SK-N-SH treated with all-trans-retinoic acid at 6 μM for 48 hours (cell line): ENCODE data around the gene NAA10.

Source experiments
- ATAC-seq: fragments of 200-7000 bp; cut with Tn5 transposase; 3 replicates; pipeline ENCODE4 v1.9.1; 2020; ENCODE audit warnings: mild to moderate bottlenecking, moderate library complexity
- ARNTL ChIP-seq: fragments of 450-650 bp; formaldehyde crosslinking; IDR thresholded peaks from 2 replicates; pipeline ENCODE4 v1.5.0; 2020; ENCODE audit warnings: low read depth, mild to moderate bottlenecking, moderate library complexity, borderline replicate concordance
- BACH2 ChIP-seq: fragments of 250-450 bp; sonication (Bioruptor Pico); IDR thresholded peaks from 2 replicates; pipeline ENCODE4 v1.9.0; 2021; ENCODE audit warnings: mild to moderate bottlenecking, borderline replicate concordance
- CREB5 ChIP-seq: fragments of 250-450 bp; sonication (Bioruptor Pico); IDR thresholded peaks from 2 replicates; pipeline ENCODE4 v1.5.1; 2020; ENCODE audit warnings: low read depth, mild to moderate bottlenecking, moderate library complexity
- CSDC2 ChIP-seq: fragments of 250-450 bp; sonication (Bioruptor Pico); IDR thresholded peaks from 2 replicates; pipeline ENCODE4 v1.5.0; 2020; ENCODE audit warnings: mild to moderate bottlenecking, moderate library complexity
- GLIS3 ChIP-seq: fragments of 250-450 bp; sonication (Bioruptor Pico); IDR thresholded peaks from 2 replicates; pipeline ENCODE4 v1.5.0; 2020; ENCODE audit warnings: mild to moderate bottlenecking, moderate library complexity
- ISL1 ChIP-seq: fragments of 250-450 bp; sonication (Bioruptor Pico); IDR thresholded peaks from 2 replicates; pipeline ENCODE4 v2.1.2; 2022; ENCODE audit warnings: mild to moderate bottlenecking, moderate library complexity
- OSR1 ChIP-seq: fragments of 250-450 bp; sonication (Bioruptor Pico); IDR thresholded peaks from 2 replicates; pipeline ENCODE4 v1.8.0; 2022; ENCODE audit warnings: moderate library complexity, mild to moderate bottlenecking, inconsistent platforms
- POU6F1 ChIP-seq: fragments of 250-450 bp; sonication (Bioruptor Pico); IDR thresholded peaks from 2 replicates; pipeline ENCODE4 v1.8.0; 2021; ENCODE audit warnings: low read depth, mild to moderate bottlenecking, moderate library complexity, borderline replicate concordance
- RARB ChIP-seq: fragments of 250-450 bp; sonication (Bioruptor Pico); IDR thresholded peaks from 2 replicates; pipeline ENCODE4 v1.8.0; 2021; ENCODE audit warnings: mild to moderate bottlenecking, moderate library complexity
- TCF4 ChIP-seq: fragments of 250-450 bp; sonication (Bioruptor Pico); IDR thresholded peaks from 2 replicates; pipeline ENCODE4 v1.8.0; 2021; ENCODE audit warnings: mild to moderate bottlenecking, moderate library complexity, borderline replicate concordance
- TOX ChIP-seq: fragments of 250-450 bp; sonication (Bioruptor Pico); IDR thresholded peaks from 2 replicates; pipeline ENCODE4 v1.8.0; 2021; ENCODE audit warnings: mild to moderate bottlenecking, moderate library complexity, borderline replicate concordance
- TSHZ2 ChIP-seq: fragments of 250-450 bp; sonication (Bioruptor Pico); IDR thresholded peaks from 2 replicates; pipeline ENCODE4 v1.5.0; 2020; ENCODE audit warnings: mild to moderate bottlenecking, moderate library complexity
- ZC3H10 ChIP-seq: fragments of 250-450 bp; sonication (Bioruptor Pico); IDR thresholded peaks from 2 replicates; pipeline ENCODE4 v1.5.1; 2021; ENCODE audit warnings: mild to moderate bottlenecking, moderate library complexity
- ZFP3 ChIP-seq: fragments of 250-450 bp; sonication (Bioruptor Pico); IDR thresholded peaks from 2 replicates; pipeline ENCODE4 v1.5.0; 2020; ENCODE audit warnings: mild to moderate bottlenecking, moderate library complexity
- ZFP30 ChIP-seq: fragments of 450-650 bp; formaldehyde crosslinking; IDR thresholded peaks from 2 replicates; pipeline ENCODE4 v1.5.0; 2022; ENCODE audit warnings: mild to moderate bottlenecking, moderate library complexity
- ZNF565 ChIP-seq: fragments of 450-650 bp; formaldehyde crosslinking; conservative IDR thresholded peaks from 2 replicates; pipeline ENCODE4 v1.5.0; 2020; ENCODE audit warnings: low read depth, mild to moderate bottlenecking, moderate library complexity
- ZNF70 ChIP-seq: fragments of 450-650 bp; formaldehyde crosslinking; IDR thresholded peaks from 2 replicates; pipeline ENCODE4 v1.5.0; 2020; ENCODE audit warnings: mild to moderate bottlenecking, moderate library complexity
- ZNF8 ChIP-seq: fragments of 450-650 bp; formaldehyde crosslinking; IDR thresholded peaks from 2 replicates; pipeline ENCODE4 v1.5.0; 2020; ENCODE audit warnings: mild to moderate bottlenecking, moderate library complexity
- TF ChIP-seq, protein P1 (sequence below): fragments of 250-450 bp; sonication (Bioruptor Pico); IDR thresholded peaks from 2 replicates; pipeline ENCODE4 v1.5.1; 2021; ENCODE audit warnings: mild to moderate bottlenecking, moderate library complexity
- TF ChIP-seq, protein P2 (sequence below): fragments of 250-450 bp; sonication (Bioruptor Pico); IDR thresholded peaks from 2 replicates; pipeline ENCODE4 v1.8.0; 2020; ENCODE audit warnings: mild to moderate bottlenecking, moderate library complexity, borderline replicate concordance

NAA10 gene

DNA sequence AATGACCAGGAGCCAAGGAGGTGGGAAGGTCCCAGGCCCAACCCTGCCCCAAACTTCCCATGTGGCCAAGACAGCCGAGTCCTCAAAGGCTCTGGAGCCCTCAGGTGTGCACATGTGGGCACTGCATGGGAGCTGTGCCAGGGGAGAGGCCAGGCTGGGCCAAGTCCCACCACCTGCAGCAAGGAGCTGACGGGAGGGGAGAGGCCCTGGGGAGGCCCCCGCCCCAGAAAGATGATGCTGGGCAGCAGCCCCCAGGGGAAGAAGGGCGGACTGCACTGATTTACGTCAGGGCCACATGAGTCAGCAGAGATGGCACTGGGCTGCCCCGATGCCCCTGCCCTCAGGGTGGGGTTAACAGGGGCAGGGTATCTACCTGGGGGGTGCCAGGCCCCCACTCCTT, 50.2 kb downstream of the NAA10 start:
- ATAC-seq = peak; percentile 30
- no peak for TF ChIP-seq BACH2 (CRISPR knock-in tag)
- no peak for TF ChIP-seq ZNF70
- no peak for TF ChIP-seq ZC3H10 (CRISPR knock-in tag)
- no peak for TF ChIP-seq CSDC2
- TF ChIP-seq TCF4 (CRISPR knock-in tag) = no peak
- no peak for TF ChIP-seq ISL1 (CRISPR knock-in tag)
- no peak for TF ChIP-seq GLIS3 (CRISPR knock-in tag)

- no peak for ATAC-seq
- TF ChIP-seq OSR1 (CRISPR knock-in tag) (no peak), ISL1 (CRISPR knock-in tag) (no peak), ZNF565 (CRISPR knock-in tag) (no peak), RARB (CRISPR knock-in tag) (no peak)
- TF ChIP-seq, protein P1, sequence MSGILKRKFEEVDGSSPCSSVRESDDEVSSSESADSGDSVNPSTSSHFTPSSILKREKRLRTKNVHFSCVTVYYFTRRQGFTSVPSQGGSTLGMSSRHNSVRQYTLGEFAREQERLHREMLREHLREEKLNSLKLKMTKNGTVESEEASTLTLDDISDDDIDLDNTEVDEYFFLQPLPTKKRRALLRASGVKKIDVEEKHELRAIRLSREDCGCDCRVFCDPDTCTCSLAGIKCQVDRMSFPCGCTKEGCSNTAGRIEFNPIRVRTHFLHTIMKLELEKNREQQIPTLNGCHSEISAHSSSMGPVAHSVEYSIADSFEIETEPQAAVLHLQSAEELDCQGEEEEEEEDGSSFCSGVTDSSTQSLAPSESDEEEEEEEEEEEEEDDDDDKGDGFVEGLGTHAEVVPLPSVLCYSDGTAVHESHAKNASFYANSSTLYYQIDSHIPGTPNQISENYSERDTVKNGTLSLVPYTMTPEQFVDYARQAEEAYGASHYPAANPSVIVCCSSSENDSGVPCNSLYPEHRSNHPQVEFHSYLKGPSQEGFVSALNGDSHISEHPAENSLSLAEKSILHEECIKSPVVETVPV (CRISPR knock-in tag) = no peak
- TF ChIP-seq, protein P2, sequence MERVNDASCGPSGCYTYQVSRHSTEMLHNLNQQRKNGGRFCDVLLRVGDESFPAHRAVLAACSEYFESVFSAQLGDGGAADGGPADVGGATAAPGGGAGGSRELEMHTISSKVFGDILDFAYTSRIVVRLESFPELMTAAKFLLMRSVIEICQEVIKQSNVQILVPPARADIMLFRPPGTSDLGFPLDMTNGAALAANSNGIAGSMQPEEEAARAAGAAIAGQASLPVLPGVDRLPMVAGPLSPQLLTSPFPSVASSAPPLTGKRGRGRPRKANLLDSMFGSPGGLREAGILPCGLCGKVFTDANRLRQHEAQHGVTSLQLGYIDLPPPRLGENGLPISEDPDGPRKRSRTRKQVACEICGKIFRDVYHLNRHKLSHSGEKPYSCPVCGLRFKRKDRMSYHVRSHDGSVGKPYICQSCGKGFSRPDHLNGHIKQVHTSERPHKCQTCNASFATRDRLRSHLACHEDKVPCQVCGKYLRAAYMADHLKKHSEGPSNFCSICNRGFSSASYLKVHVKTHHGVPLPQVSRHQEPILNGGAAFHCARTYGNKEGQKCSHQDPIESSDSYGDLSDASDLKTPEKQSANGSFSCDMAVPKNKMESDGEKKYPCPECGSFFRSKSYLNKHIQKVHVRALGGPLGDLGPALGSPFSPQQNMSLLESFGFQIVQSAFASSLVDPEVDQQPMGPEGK = no peak
These were observed 50.7 kb downstream of the NAA10 start for GRCh38 chrX:153884136-153884535.

DNA sequence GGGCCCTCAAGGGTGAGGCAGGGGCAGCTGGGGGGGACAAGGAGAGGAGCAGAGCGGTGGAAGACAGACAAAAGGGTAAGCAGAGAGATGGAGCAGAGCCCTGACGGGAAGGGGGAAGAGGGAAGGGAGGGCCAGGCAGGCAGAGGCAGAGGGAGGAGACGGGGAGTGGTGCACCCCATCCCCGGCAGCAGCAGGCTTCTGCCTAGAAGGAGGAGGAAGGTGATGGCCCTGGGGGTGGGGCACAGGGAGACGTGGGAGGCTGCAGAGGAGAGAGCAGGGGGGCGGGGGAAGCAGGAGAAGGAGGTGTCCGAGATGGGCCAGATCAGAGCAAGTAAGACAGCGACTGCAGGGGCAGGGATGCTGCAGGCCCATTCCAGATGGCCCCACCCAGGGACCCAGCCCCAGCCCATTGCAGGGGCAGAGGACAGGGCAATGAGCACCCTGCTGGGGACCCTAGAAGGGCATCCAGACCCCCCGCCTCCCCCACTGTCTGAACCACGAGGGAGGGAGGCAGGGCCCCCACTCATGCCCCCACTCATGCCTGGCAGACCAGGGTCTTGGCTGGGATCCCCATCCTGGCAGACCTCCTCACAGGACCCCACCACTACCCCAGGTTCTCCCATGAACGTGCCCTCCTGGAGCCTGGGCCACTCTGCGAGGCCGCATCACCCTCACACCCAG, 51.5 kb downstream of the NAA10 start:
- ATAC-seq = no peak
- TF ChIP-seq GLIS3 (CRISPR knock-in tag) = no peak
- TF ChIP-seq, protein P1 (CRISPR knock-in tag) = no peak
- no peak for TF ChIP-seq ZNF565 (CRISPR knock-in tag)
- no peak for TF ChIP-seq OSR1 (CRISPR knock-in tag)
- TF ChIP-seq, protein P2 = no peak
- TF ChIP-seq ZNF8 (CRISPR knock-in tag) = no peak
- TF ChIP-seq ZC3H10 (CRISPR knock-in tag) = no peak
- no peak for TF ChIP-seq ZFP30 (CRISPR knock-in tag)
- no peak for TF ChIP-seq POU6F1 (CRISPR knock-in tag)
- no peak for TF ChIP-seq ZFP3 (CRISPR knock-in tag)
- TF ChIP-seq RARB (CRISPR knock-in tag) = no peak
- TF ChIP-seq TCF4 (CRISPR knock-in tag) = no peak
- TF ChIP-seq ZNF70 = no peak
- no peak for TF ChIP-seq TOX (CRISPR knock-in tag)
- TF ChIP-seq BACH2 (CRISPR knock-in tag) = no peak
- TF ChIP-seq ARNTL = no peak
- no peak for TF ChIP-seq TSHZ2
- no peak for TF ChIP-seq CREB5
- TF ChIP-seq ISL1 (CRISPR knock-in tag) = no peak
- TF ChIP-seq CSDC2 = no peak
